Parathyroid adenoma (tissue), 2 donors: ENCODE measurements around the gene SPHK2.

Experiments used
- H2AFZ ChIP-seq: fragments of 300-600 bp; sonication (generic); one replicate; pipeline ENCODE4 v1.7.0; 2017; ENCODE audit warnings: antibody characterized with exemption, mild to moderate bottlenecking
- H3K27ac ChIP-seq: fragments of 300-600 bp; sonication (generic); one replicate; pipeline ENCODE4 v1.7.0; 2017
- H3K27me3 ChIP-seq: fragments of 300-600 bp; sonication (generic); one replicate; pipeline ENCODE4 v1.7.0; 2017; ENCODE audit warnings: low read length; ENCODE audit not compliant: control insufficient read depth, insufficient read depth
- H3K36me3 ChIP-seq: fragments of 300-600 bp; sonication (generic); one replicate; pipeline ENCODE4 v1.7.0; 2017; ENCODE audit warnings: low read length; ENCODE audit not compliant: control insufficient read depth, insufficient read depth
- H3K4me1 ChIP-seq: fragments of 300-600 bp; sonication (generic); one replicate; pipeline ENCODE4 v1.7.0; 2017; ENCODE audit warnings: control low read depth
- H3K4me2 ChIP-seq: fragments of 300-600 bp; sonication (generic); one replicate; pipeline ENCODE4 v1.7.0; 2017; ENCODE audit warnings: low read length
- H3K4me3 ChIP-seq: fragments of 300-600 bp; sonication (generic); one replicate; pipeline ENCODE4 v1.7.0; 2017; ENCODE audit warnings: low read depth, low read length
- H3K79me2 ChIP-seq: fragments of 300-600 bp; sonication (generic); one replicate; pipeline ENCODE4 v1.7.0; 2017; ENCODE audit warnings: control low read depth
- H3K9ac ChIP-seq: fragments of 300-600 bp; sonication (generic); one replicate; pipeline ENCODE4 v1.7.0; 2017; ENCODE audit warnings: mild to moderate bottlenecking
- H3K9me3 ChIP-seq: fragments of 300-600 bp; sonication (generic); one replicate; pipeline ENCODE4 v1.7.0; 2017; ENCODE audit warnings: low read length; ENCODE audit not compliant: control insufficient read depth
- CTCF ChIP-seq: fragments of 300-600 bp; sonication (generic); IDR thresholded peaks from one replicate; pipeline ENCODE4 v1.7.0; 2017; ENCODE audit warnings: antibody characterized with exemption, mild to moderate bottlenecking
- donor health status: primary hyperparathyroidism.

Gene SPHK2

DNA sequence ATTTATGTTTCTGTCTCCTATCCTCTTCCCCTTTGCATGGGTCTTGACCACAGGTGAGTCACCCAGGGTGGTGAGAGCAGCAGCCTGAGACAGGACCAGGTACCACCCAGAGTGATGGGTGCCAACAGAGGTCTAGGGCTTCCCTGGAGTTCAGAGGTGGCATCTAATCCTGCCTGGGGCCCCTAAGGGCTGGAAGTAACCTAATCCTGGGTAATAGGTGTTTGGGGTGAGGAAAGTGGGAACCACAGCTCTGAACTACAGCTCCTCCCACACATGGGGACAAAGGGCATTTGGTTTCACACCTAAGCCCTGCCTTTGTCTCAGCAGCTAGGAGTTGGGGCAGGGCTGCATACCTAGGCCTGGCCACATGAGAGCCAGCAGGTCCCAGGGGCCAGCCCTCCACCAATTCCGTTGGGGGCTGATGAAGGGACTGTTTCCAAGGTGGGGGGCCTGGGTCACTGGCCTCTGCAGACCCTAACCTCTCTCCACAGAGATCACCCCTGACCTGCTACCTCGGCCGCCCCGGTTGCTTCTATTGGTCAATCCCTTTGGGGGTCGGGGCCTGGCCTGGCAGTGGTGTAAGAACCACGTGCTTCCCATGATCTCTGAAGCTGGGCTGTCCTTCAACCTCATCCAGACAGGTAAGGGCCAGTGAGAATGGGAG, 8.0 kb downstream of the SPHK2 start:
- no peaks in the 10 kb centered on the region for H3K79me2 ChIP-seq
- no peak overlapping the region for H3K27ac ChIP-seq
- H2AFZ ChIP-seq, result no peak overlapping the region
- H3K4me3 ChIP-seq, result no peak overlapping the region
- H3K4me1 ChIP-seq, result peaks cover 26% of the 10 kb centered on the region
- no peak for TF ChIP-seq CTCF
- no peak overlapping the region for H3K9ac ChIP-seq
- no peaks in the 10 kb centered on the region for H3K9me3 ChIP-seq
- no peaks in the 10 kb centered on the region for H3K36me3 ChIP-seq
- H3K4me2 ChIP-seq, result no peak overlapping the region
- H3K27me3 ChIP-seq, result no peaks in the 10 kb centered on the region

DNA sequence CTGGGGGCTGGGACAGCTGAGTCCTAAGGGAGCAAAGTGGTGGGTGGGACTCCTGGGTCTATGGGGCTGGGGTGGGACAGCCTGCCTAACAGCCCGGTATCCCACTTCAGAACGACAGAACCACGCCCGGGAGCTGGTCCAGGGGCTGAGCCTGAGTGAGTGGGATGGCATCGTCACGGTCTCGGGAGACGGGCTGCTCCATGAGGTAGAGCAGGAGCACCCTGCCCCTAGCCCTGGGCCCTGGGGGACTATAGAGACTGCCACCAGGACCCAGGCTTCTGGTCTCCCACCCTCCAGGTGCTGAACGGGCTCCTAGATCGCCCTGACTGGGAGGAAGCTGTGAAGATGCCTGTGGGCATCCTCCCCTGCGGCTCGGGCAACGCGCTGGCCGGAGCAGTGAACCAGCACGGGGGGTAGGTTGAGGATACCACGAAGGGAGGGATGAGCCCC, 8.6 kb downstream of the SPHK2 start:
- Histone ChIP-seq H3K4me1 (peaks cover 32% of the 10 kb centered on the region), H3K79me2 (no peaks in the 10 kb centered on the region), H3K9ac (no peak overlapping the region), H3K4me2 (no peak overlapping the region), H3K36me3 (no peaks in the 10 kb centered on the region), H3K27ac (no peak overlapping the region), H3K4me3 (no peak overlapping the region), H3K27me3 (no peaks in the 10 kb centered on the region), H2AFZ (no peak overlapping the region), H3K9me3 (no peaks in the 10 kb centered on the region)
- TF ChIP-seq CTCF, result no peak

GRCh38 chr19:48628486-48629296, 9.4 kb downstream of the SPHK2 start:
- Histone ChIP-seq H3K27me3 (no peaks in the 10 kb centered on the region), H3K4me2 (no peak overlapping the region), H3K79me2 (no peaks in the 10 kb centered on the region), H3K36me3 (no peaks in the 10 kb centered on the region), H3K9me3 (no peaks in the 10 kb centered on the region), H3K27ac (no peak overlapping the region), H2AFZ (no peak overlapping the region), H3K4me1 (peaks cover 34% of the 10 kb centered on the region), H3K4me3 (no peak overlapping the region), H3K9ac (no peak overlapping the region)
- no peak for TF ChIP-seq CTCF

DNA sequence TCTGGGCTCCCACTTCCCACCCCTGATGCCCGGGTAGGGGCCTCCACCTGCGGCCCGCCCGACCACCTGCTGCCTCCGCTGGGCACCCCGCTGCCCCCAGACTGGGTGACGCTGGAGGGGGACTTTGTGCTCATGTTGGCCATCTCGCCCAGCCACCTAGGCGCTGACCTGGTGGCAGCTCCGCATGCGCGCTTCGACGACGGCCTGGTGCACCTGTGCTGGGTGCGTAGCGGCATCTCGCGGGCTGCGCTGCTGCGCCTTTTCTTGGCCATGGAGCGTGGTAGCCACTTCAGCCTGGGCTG, 9.9 kb downstream of the SPHK2 start:
- no peak overlapping the region for H3K4me2 ChIP-seq
- no peak overlapping the region for H3K27ac ChIP-seq
- no peak overlapping the region for H3K4me3 ChIP-seq
- H3K9ac ChIP-seq, result no peak overlapping the region
- H3K36me3 ChIP-seq, result no peaks in the 10 kb centered on the region
- H3K79me2 ChIP-seq, result no peaks in the 10 kb centered on the region
- H3K27me3 ChIP-seq, result no peaks in the 10 kb centered on the region
- H3K9me3 ChIP-seq, result no peaks in the 10 kb centered on the region
- peaks cover 39% of the 10 kb centered on the region for H3K4me1 ChIP-seq
- no peak overlapping the region for H2AFZ ChIP-seq
- TF ChIP-seq CTCF, result no peak
